Right renal pelvis (tissue), 4 donors: ENCODE measurements around the gene ZBTB46. TPM values are rescaled to one million over a fixed set of nuclear protein-coding genes. Genes with fewer than 3 reads are reported as not detected.
"Not testable (repeated sequence)": the region's sequence is repeated elsewhere in the genome, so short reads cannot be mapped to it uniquely, and the experiment has no call there.

ENCODE experiments used
- DNase-seq, 4 donors: peaks; one replicate each; pipeline ENCODE4 v3.0.0-alpha.2; 2013; ENCODE audit warnings: low read depth in 4 of 4, low spot score in 3 of 4, missing footprints in 1 of 4
- polyA plus RNA-seq, 4 donors: library from polyadenylated mRNA; unstranded; fragments of 120-200 nt; gene quantifications; one replicate each; pipeline ENCODE4 v1.2.1, GENCODE V29; 2013; ENCODE audit not compliant: insufficient read length in 4 of 4

ZBTB46 gene
- polyA plus RNA-seq, 4 donors: 16.7 to 20.1 (median 18.0) TPM

DNA sequence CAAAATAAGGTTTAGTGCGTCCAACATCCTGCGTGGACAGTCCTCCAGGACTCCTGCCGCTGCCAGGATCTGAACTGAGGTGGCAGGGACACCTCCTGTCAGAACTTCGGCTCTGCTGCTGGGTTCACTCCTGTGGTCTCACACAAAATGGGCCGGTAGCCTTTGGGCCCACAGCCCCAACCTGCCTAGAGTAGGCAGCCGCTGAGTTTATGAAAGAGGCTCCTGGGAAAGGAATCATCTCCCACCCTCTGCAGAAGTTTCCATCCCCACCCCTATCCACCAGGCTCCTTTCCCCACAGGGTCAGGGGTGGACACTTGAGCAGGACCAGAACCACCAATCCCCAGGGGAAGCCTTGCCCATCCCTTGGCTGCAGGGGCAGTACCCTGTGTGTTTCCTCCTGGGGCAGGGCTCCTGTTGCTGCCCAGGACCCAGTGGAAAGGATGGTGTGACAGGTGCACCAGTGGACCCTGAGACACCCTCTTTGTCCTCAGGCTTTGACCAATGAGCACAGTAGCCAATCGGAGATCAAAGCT is 28.2 kb upstream of the ZBTB46 start:
- DNase-seq: no peak

DNA sequence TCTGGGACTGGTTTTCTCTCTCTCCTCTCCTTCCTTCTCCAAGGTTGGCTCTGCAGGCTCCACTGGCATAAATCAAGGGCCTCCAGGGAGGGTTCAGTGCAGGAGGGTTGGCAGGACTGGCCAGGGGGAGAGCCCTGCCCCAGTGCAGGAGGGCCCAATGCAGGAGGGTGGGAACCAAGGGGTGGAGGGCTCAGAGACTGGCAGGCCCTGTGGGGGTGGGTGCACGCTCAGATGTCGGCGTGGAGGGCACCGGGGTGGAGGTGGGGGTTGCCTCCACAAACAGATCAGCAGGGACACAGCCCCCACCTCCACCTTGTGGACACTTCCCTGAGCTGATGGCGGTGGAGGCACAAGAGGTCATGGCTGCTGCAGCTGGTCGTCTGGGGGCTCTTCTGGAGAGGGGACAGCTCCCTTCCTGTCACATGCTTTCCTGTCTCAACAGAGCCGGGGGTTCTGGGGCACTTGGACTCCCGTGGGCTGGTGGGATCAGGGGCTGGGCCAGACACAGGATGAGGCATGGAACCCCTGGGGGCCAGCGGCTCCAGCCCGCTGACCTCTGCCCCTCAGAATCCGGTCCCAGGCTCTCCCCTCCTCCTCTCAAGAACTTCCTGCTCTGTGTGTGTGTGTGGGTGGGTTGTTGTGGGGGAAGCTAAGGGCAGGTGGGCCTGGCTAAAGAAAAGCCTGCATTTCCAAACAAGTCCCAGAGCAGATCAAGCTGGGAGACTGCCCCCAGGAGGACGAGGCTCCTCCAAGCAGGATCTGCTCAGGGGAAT is 27.5 kb upstream of the ZBTB46 start:
- peak; percentile 69 to 77 (median 74) for DNase-seq

DNA sequence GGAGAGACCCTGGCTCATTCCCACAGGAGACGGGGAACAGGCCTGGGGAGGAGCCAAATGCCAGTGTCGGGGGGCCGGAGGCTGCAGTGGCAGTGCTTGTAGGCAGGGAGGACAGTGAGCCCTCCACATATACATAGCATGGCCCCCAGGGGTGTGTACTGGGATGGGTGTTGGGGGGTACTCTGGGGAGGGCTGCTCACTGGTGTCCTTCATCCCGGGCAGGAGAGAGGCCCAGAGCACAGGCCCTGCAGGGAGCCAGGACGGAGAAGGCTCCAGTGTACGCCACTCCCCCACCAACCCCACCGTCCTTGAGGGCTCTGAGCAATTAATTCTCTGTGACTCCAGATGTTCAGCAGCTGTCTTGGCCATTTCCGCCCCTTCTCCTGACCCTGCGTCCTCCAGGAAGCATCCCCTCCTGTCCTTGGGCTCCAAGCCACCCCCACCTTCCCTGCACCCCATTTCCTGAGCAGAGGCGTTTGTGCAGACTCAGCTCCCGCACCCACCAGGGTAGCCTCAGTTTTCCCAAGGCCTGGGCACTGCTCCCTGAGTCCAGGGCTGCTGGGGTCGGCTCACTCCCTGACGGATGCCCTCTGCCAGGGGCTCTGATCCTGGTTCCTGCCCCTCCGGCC is 26.8 kb upstream of the ZBTB46 start:
- peak in 1 of 4 donors; percentile 61 for DNase-seq

DNA sequence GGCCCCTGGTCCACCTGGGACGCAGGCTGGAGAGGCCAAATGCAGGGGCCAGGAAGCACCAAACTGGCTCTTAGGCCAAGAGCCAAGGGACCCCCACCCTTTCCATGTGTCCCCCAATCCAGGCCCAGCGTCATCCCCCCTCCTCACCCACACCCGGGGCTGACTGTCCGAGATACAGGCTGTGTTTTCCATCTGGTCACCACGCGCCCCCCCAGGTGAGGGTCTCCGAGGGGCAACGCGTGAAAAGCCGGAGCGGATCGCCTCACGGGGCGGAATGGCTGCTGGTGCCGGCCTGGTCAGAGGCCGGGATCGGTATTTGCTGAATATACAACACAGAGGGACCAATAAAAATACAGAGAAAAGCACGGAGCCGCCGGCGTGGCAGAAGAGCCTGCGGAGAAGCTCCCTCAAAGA is 25.0 kb upstream of the ZBTB46 start:
- no peak for DNase-seq

DNA sequence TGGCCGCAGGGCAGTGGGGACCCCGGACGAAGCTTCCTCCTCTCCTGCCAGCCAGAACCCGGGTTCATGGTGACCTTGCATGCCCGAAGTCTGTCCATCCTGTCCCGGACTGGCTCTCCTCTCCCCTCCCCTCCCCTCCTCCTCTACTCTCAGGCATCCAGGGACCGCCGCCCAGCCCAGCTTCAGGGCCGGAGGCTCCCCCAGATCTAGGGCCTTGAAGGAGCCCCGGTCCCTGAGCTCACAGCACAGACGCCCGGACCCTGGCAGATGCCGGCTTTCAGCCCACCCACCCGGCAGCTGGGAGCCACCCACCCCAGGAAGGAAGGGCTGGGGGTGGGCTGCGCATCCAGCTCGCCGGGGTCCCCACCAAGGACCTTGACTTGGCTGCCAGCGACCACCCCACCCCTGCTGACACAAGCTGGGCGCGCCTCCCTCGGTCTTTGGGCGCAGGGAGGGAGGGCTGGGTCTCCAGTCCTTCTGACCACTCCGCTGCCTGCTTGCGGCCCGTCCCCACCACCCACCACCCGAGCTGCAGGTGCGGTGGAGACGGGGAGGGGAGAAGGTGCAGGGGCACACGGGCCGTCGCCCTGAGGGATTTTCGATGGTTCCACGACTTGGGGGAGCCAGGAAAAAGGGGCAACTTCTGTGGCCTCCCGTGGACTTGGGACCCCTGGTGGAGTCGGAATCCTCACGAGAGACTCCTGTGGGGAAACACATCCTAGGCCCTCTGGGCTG is 24.5 kb upstream of the ZBTB46 start:
- DNase-seq: no peak

DNA sequence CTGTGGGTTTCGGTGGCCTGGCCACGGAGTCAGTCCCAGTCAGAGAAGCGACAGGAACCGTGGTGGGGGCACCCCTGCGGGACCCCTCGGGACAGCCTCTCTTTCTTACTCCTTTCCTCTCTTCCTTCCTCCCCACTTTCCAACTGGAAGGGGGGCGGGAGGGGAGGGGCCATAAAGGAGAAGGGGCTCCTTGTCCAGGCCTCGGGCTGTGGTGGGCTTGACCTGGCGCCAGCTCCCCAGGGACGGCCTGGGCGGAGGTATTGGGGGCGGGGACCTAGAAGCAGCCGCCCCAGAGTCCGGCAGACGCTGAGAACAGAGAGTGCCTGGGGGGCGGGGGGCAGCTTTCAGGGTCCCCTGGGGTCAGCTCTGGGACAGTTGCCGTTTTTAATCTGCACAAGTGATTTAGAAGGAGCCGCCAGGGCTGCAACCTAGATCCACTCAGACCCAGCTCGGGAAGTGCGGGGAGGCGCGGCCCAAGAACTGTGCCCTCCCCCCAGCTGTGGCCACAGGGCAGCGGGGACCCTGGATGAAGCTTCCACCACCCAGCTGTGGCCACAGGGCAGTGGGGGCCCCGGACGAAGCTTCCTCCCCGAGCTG is 23.8 kb upstream of the ZBTB46 start:
- DNase-seq: no peak

DNA sequence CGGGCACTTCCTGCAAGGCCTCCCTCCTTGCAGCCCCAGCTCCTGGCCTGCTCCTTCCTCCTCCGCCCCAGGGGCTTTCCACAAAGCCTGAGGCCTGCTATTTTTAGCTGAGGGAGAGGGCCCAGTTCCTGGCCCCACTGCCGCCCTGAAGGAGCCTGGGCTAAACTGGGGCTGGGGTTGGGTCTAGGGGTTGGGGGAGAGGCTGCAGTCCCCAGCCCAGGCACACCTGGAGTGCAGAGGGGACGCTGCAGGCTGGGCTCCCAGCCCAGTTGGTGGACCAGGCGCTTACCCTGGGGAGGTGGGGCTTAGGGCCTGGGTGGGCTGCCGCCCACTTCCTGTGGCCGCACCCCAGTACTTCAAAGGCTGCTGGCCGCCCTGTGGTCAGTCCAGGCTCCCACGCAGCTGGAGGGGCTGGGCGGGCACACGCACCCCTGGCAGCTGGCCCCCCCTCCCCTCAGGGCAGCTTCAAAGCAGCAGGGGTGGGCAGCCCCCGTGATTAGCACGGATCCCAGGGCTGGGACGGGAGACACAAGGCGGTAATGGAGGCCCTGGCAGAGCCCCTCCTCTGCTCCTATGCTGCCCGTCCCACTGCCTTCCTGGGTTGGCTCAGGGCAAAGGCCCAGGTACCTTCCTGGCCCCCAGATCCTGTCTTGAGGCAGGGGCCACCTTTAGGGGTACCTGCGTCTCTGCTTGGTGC is 23.2 kb upstream of the ZBTB46 start:
- DNase-seq: no peak

DNA sequence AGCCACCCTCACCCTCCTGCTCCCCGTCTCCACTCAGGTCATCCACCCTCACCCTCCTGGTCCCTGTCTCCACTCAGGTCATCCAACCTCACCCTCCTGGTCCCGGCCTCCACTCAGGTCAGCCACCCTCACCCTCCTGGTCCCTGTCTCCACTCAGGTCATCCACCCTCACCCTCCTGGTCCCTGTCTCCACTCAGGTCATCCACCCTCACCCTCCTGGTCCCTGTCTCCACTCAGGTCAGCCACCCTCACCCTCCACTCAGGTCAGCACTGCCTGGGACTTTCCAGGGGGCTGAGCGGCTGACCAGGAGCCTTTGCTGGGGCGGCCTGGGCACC is 22.6 kb upstream of the ZBTB46 start:
- DNase-seq: not testable (repeated sequence)

DNA sequence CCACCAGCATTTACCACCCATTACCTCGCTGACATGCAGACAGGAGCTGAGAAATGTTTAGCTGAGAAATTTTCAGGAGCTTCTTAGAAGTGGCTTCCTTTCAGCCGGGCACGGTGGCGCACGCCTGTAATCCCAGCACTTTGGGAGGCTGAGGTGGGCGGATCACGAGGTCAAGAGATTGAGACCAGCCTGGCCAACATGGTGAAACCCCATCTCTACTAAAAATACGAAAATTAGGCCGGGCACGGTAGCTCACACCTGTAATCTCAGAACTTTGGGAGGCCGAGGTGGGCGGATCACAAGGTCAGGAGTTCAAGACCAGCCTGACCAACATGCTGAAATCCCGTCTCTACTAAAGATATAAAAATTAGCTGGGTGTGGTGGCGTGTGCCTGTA is 20.5 kb upstream of the ZBTB46 start:
- not testable (repeated sequence) for DNase-seq

DNA sequence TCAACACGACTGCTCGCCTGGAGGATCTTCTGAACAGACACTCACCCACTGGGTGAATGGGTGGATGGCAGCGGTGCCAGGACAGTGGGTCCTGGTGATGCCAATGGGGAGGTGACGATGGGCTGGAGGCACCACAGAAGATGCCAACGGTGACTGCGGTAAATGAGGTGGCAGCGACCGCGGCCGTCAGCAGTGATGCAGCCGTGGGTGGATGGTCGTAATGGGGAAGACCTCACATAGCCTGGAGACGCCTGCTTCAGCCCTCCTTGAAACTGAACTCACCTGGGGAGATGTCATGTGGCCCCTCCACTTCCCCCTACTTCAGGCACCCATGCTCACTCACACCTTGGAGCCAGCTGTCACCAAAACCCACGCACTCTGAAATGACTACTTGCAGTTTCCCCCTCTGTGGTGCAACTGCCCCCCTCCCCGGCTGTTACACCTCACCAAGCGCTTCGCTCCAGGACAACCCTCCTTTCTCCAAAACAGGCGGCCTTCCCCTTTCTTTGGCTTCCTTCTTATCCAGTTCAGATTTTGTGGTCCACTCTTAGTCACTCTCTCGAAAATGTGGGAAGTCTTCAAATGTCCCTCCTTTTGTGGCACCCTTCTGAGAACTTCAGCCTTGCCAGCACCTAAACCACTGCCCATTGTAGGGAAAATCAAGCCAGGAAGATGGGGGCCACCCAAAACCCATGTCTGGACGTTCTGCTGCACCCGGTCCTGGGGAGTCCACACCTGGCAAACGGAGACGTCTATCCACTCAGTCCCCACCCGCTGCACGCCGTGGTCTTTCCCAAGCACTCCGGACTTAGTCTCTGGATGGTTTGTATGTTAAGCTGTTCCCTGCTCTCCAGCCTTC is 19.9 kb upstream of the ZBTB46 start:
- no peak for DNase-seq

DNA sequence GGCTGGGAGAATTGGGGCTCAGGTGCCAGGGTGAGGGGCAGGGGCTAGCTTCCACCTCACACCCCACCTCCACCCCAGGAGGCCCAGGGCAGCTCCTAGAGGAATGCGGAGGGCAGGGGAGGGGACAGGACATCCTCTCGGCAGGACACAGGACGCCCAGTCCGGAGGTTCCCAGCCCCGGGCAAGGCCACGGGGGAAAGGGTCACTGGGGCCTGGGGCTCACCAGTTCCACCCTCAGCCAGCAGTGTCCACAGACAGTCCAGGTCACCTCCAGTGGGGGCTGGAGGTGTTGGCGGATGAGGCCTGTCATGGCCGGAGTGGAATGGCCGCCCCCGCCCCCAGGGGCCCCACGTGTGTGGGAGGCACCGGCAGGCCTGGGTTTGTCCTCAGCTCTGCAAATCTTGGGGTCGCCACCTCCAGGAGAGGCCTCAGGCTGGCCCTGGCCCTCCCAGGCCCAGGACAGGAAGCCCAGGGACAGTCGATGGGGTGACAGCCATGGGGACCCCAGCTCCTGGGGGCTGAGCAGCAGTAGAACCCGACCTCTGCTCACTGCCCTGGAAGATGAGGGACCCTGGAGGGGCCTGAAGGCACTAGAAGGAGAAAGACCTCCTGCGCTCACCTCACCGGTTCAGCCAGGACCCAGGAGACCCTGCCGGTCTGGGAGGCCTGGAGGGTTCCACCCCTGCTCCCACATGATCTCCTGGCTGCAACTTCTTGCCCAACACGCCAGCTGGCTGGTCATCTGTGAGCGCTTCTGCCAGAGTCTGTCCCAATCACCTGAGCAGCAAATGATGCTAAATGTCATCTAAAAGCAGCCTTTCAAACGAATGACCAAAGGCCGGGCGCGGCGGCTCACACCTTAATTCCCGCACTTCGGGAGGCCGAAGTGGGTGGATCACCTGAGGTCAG is 17.2 kb upstream of the ZBTB46 start:
- DNase-seq: no peak

DNA sequence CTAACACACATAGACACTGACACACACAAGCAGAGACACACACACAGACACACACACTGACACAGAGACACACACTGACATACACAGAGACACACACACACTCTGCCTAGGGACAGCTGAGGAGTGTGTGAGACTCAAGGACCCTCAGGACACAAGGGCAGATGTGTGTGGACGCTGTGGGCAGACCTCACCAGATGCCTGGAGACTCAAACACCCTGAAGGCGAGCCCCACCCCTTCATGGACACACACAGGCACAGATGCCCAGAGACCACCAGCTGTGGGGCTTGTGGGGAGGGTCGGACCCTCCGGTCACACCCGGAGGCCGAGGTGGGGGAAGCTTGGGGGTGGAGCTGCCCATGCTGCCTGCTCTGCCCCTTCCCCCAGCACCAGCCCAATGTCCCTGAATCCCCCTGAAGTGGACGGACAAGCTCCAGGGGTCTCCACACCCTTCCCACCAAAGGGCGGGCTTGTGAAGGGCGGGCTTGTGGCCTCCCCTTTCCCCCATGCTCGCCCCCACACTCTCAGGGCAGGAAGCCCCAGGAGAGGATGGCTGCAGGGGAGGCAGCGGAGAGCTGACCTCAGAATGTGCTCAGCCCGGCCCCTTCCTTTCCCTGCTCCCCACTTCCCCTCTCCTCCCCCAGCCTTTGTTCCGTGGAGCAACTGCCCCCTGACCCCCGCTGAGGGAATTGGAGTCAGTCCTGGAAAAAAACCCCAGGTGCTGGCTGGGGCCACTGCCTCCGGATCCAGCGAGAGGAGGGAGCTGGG is 16.4 kb upstream of the ZBTB46 start:
- DNase-seq: no peak

DNA sequence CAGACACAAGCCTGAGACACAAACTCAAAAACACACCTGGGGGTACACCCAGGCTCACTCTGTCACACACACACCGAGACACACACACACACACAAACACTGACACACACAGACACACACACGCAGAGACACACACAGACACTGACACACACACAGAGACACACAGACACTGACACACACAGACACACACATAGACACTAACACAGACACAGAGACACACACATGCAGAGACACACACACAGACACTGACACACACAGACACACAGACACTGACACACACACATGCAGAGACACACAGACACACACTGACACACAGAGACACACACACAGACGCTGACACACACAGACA is 15.8 kb upstream of the ZBTB46 start:
- DNase-seq: no peak

DNA sequence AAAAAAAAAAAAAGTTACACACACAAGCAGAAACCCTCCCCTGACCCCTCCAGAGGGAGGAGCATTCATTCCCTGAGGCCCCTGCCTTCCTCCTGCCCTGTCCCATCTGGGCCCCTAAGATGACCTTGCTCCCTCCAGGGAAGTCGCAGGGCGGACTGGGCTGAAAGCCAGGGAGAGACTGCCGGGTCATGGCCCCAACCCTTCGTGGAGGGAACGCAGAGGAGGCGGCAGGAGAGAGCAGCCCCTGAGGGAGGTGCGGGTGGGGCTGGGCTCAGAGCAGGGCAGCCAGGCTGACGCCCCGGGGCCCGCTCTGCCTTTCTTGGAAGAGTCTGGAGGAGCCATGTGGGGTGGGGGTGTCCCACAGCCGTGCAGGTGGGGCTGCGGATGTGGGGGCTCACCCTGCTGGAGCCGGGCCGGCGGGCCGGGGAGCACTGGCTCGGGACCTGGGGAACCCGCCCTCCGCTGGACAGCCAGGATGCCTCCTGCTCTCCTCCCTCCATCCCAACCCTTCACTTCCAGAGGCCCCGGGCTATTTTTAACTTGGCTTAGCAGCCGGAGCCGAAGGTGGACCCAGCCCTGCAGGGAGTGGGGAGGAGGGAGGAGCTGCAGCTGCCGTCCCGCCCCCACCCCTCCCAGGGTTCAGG is 15.2 kb upstream of the ZBTB46 start:
- DNase-seq: peak in 1 of 4 donors; percentile 73

DNA sequence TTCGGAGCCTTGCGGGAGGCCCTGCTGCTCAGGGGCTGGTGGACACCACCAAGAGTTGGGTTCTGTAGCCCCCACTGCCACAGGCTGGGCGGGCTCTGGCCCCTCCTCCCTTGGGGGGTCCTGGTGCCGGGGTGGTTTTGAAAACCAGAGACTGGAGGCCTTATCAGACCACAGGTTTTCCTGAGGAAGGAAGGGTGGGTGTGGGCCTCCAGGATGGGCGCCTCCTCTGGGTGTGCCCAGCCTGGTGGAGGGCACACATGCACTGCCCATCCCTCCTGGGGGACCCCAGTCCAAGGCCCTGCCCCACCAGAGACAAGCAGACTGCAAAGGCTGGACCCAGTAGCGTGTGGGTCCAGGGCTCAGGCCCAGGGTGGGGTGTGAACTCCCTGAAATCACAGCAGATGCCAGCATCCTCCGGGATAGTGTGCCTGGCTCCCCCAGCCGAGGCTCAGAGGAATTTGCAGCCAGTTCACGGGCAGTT is 13.5 kb upstream of the ZBTB46 start:
- DNase-seq: no peak

DNA sequence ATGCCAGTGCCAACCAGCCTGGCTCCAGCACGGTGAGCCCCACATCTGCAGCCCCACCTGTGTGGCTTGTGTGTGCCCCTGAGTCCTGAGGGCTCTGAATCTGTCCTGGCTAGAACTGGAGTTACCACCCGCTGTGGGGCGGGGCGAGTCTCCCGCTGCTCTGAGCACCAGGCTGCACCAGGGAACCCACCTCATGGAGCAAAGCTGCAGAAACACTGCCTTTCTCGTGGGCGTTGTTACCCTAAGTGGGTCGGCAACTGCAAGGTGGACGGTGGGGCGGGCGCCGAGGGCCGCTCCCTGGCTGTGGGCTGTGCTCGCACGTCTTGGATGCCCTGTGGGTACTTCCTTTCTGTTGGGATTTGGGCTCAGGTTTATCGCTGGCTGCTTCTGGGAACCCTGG is 12.7 kb upstream of the ZBTB46 start:
- no peak for DNase-seq

DNA sequence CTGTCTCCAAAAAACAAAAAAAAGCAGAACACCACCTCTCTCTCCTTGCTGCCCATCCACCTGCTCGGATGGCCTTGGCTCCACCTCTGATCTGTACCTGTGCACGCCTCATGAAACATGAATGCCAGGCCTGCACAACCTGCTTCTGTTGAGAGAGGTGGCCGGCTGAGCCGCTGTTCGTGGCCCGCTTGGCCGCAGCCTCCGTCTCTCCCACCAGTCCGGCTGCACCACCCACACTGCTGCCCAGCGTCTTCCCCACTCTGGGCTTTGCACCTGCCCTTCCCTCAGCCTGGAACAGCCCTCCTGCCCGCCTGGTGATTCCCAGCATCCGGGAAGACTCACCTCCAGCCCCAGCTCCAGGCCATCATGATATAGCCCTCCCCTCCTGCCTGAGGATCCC is 12.2 kb upstream of the ZBTB46 start:
- no peak for DNase-seq
